Measurements from ENCODE around the gene MARCOL.
"Not testable (repeated sequence)": the region's sequence is repeated elsewhere in the genome, so short reads cannot be mapped to it uniquely, and the experiment has no call there.

Gene MARCOL

GRCh38 chr5:148268566-148268965 lies 30.2 kb downstream of the MARCOL start, which contains the start of gene SPINK13:
Gene SPINK13, plus strand, starts transcription at chr5:148268794. Its CDS starts 1,279 bp downstream, at chr5:148270073.
- DNase-seq = no peak

GRCh38 chr5:148275129-148275528 lies 36.8 kb downstream of the MARCOL start:
- not testable (repeated sequence) for DNase-seq

GRCh38 chr5:148280893-148281292 lies 42.6 kb downstream of the MARCOL start:
- not testable (repeated sequence) for DNase-seq

GRCh38 chr5:148281336-148281735 lies 43.0 kb downstream of the MARCOL start:
- not testable (repeated sequence) for DNase-seq

- peak; percentile 71 for DNase-seq
Measured at GRCh38 chr5:148290271-148291195, 52.2 kb downstream of the MARCOL start.

Data from hematopoietic multipotent progenitor cell treated with erythropoietin and hydrocortisone succinate and interleukin-3 and kit ligand, for 4 days (in vitro differentiated cells).